Measurements from ENCODE around the gene CCNI2.

Gene CCNI2

DNA sequence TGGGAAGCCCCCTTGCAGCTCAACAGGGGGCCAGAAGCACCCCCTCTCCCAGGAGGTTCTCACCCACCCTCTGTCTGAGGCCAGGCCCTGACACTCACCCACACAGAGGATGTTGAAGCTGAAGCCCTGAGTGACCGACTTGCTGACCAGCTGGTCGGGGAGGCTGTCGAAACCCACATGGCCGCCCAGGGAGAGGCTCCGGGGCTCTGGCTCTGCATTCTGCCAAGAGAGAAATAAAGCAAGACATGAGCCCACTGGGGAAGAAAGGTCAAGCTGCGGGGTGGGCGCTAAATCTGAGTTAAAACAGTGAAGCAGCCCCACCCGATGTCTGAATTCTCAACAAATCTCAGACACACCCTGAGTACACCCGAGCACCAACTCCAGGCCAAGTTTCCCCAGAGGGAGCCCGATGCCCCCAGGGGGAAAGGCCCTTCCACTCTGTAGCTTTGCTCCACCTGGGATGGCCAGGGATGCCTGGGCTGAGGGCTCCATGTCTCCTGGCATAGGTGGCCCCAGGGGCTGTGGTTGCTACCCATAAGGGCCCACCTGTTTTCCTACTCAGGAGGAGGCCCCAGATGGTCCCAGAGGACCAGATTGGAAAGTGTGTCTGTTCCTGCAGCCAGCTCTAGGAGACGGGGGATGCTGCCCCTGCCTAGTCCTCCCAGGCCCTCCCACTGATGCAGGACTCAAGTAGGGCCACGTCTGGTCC lies 18.2 kb downstream of the CCNI2 start:
- DNase-seq (ENCODE audit: low read depth in 2 of 2), result no peak

DNA sequence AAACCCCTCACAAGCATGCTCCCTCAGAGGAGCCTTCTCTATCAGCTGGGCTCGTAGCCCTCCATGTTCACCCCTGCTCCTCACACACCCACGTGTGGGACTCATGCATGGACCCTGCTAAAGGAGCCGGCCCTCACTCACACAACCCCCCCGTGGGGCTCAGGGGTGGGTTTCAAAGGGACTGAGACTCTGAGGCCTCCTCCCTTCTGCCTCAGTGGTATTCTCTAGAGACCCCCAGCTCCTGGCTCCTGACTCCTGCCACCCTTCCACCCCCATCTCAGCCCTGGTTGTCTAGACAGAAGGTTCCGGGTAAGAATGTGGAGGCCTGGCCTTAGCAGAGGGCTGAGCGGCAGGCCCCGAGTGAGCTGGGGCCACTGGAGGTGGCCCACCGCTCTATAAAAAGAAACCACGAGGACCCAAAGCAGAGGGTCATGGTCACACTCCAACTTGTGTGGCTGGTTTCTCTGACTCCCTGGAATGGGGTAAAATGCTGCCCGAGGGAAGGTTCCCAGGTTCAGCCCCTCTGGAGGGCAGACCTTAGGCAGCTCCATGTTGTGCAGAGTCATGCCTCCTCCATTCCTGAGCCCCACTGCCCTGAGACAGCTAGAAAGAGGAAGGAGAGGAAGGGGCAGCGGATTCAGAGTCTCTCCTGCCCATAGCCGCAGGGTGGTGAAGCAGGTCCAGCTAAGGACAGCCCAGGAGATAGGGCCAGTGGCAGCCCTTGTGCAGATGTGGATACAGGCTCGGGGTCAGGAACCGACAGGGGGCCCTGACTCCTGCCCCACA lies 19.0 kb downstream of the CCNI2 start:
- no peak for DNase-seq (ENCODE audit: low read depth in 2 of 2)

DNA sequence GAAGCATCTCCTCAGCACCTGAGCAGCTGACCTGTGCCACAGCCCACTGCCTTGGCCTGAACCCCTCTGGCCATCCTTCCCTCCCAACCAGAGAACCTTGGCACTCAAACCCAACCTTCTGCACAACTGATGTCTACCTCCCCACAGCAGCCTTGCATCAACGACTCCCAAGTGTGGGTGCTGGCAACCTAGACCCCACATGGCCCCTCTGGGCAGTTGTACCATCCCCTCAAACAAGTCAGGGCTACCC lies 19.5 kb downstream of the CCNI2 start:
- no peak for DNase-seq (ENCODE audit: low read depth in 2 of 2)

DNA sequence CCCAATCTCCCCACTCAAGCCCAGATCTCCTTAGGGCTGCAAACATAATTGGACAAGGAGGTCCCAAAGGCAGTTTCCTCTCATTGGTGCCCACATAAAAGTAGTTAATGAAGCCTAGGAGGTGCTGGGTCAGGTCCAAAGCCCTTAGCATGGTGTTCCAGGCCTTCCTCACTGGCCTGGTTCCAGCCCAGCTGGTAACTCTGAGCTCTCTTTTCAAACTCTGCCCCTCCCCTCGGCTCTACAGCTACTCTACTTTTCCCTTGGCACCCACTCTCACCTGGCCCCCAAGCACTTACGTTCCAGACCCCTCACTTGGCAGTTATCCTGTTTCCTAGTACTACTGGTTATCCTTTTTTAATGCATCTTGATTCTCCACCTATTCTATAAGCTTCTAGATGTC lies 19.9 kb downstream of the CCNI2 start:
- no peak for DNase-seq (ENCODE audit: low read depth in 2 of 2)

DNA sequence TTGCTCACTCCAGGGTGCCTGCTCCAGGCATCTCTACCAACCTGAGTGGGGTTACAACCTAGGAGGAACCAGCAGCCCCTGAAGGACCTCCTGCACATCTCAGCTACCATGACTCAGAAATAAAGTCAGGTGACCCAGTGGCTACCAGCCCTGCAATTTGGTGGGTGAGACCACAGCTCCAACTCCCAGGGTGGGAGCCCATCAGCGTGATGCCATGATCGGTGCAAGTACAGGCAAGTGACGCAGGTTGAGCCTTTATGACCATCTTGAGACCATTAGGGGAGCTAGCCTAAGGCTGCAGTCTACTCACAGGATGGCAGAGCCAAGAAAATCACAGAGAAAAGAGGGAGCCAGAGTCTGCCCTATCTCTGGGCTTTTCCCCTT lies 21.3 kb downstream of the CCNI2 start:
- DNase-seq (ENCODE audit: low read depth in 2 of 2), result no peak

DNA sequence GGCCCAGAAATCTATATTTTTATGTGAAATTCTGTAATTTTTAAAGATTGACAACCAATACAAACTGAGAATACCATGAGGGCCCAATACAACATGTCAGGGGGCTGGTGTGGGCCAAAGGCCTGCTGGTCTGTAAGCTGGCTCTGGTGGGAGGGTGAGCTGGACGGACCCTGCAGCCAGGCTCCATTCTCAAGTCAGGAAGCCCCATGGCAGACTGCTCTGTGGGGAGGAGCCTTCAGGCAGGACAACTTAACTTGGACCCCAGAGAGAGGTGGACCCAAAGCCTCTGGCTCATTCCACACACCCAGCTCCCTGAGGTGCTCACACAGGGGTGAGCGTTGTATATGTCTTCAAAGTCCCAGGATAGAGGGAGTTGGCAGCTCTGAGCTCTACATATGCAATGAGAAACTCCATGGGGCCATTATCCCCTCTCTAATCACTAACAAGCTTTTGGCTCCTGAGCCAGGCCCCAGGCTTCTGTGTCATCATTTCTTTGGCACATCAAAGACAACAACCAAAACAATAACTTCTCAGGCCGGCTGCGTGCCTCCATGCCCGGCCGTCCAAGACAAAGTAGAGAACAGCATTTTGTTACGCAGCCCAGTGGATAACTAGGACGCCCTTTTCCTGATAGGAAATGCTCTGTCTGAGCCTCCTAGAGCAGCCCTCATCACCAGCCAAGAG lies 23.4 kb downstream of the CCNI2 start:
- no peak for DNase-seq (ENCODE audit: low read depth in 2 of 2)

DNA sequence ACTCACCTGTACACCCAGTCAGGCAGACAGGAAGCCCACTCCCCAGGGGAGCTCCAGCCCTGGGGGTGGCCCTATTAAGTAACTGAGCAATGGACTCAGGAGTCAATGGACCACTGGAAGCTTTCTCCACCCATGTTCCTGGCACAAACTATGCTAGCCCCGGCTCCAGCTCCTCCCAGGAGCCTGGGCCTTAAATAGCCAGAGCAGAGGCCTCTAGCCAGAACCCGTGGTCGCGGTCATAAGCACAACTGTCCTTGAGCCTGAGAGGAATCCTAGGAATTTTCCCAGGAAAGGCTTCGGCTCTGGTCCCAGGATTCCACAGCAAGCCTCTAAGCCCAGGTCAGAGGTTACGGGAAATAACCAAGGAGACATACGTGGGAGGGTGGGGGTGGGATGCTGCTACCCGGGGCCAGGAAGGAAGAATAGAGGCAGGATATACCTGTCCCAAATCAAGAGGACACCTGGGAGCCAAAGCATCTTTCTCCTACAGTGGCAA lies 24.3 kb downstream of the CCNI2 start:
- no peak for DNase-seq (ENCODE audit: low read depth in 2 of 2)

DNA sequence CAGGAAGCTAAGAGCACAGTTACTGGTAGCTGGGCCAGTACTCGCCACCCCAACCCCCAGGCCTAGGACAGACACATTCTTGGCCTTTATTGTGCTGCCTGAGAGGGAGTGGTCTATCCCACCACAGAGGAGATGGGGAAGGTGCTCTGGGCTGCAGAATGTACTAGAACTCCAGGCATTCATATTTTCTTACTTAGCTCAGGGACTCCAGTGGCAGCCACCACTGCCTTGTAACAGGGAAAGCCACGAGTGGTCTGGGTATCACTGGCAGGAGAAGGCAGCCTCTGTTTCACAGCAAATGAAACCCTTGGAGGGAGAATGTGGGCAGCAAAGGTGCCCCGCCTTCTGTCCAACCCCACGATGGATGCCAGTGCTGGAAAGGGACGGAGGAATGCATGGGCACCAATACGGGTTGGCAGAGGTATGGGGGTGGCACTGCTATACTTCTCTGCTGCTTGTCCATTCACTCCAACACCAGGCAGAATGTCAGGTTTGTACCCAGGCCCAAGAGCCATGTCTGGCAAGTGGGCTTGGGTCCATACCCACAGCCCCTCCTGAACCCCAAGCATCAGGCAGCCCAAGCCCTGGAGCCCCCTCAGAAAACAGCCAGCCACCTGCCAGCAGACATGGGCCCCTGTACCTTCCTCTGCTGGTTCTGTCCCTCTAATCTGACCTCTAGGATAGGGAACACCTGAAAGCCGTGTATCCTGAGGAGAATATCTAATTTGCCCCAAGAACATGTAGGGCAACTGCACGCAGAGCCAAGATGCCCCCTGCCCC lies 25.3 kb downstream of the CCNI2 start:
- no peak for DNase-seq (ENCODE audit: low read depth in 2 of 2)

DNA sequence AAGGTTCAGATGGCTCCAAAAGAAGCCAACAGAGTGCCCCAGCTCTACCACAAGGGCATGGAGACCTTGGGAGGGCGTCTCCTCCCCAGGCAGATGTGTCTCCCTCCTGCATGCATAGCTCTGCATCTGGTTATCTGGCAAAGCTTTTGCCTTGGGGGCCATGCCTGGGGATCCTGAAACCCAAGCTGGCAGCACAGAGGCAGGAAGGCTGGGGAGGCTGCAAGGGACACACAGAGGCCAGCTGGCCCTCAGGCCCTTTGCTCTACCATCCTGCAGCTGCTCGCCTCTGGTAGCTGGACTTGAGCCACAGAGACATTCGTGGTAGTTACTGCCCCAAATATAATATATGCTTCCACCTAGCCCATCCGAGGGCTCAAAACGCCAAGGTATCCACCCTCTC lies 25.9 kb downstream of the CCNI2 start:
- DNase-seq (ENCODE audit: low read depth in 2 of 2), result no peak

DNA sequence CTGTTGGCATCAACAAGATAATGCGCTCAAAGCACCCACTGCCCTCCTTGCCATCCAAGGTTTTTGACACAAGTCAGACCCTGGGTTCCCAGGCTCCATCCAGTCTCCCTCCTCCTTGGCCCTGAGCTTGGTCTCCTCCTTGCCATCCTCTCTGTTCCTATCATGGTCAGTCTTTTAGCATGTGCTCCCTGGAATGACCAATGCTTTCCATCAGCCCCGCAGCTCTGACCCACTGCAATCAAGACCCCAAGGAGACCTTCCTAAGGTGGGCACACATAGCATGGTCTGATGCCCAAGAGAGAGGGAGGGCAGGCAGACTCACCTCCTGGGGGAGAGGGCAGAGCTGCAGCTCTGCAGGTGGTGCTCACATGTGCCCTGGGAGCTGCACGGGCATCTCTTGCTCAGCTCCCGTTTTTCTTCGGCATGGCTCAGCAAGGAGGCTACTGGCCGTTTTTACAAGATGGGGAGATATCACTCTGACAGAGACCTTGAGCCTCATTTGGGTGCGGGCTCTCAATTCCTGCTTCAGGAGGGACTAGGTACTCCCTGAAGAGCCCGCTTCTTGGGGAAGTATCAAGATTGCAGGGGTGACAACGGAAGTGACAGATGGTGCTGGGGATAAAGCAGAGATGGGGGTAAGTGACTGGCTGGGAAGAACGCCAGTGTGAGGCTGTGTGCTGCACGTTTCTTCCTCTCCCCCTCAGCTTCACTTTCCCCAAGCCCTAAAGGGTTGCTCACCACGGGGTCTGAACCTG lies 26.6 kb downstream of the CCNI2 start:
- DNase-seq (ENCODE audit: low read depth in 2 of 2), result no peak

DNA sequence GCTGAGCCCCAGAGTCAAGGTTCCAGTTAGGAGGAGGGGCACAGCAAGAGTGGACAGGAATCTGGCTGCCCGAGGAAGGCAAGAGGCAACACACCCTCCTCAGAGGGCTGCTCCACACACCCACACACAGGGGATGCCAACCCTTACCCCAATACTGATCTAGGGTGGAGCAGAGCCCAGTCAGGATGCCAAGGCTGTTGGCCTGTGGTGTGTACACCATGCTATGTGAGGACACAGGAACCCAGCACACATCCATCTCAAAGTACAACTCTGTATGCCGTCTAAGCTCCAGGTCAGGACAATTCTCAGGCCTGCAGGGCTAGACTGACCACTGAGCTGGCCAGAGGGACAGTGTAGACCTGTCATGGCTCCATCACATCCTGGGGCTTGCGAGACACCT lies 27.2 kb downstream of the CCNI2 start:
- no peak for DNase-seq (ENCODE audit: low read depth in 2 of 2)

DNA sequence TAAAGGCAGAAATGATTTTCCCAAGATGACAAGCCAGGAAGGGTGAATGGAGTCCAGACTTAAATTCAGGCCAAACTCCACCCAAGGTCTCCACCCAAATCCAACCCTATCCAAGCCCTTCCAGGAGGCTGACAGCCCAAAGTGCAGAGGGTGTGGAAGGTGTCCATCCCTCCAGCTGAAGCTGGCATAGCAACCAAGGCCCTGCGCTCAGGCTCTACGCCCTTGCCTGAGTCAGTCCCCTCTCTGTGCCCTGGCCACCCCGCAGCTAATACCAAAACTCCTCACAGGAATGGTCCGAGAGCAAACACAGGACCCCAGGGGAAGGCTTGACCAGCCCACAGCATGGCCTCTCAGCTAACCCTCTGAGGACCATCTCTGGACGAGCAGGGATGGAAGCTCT lies 27.7 kb downstream of the CCNI2 start:
- no peak for DNase-seq (ENCODE audit: low read depth in 2 of 2)

DNA sequence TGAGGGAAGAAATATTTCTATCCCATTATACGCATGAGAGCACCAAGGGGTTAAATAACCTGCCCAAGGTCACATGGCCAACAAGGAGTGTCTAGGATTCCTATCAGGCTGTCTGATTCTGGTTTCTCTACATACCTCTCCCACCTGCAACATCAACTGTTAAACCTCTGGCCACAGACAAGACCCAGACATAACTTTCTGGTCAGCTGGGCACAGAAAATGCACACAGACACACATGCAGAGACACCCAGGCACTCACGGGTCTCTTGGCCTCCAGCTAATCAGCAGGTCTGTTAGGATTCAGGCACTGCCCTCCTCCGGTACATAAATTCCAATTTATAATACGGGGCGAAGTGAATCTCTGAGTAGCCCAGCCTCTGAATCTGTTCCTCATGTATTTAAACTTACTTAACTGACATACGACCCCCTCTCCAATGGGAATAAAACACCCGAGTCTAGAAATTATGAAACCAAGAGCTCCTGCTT lies 28.3 kb downstream of the CCNI2 start:
- DNase-seq (ENCODE audit: low read depth in 2 of 2), result no peak

DNA sequence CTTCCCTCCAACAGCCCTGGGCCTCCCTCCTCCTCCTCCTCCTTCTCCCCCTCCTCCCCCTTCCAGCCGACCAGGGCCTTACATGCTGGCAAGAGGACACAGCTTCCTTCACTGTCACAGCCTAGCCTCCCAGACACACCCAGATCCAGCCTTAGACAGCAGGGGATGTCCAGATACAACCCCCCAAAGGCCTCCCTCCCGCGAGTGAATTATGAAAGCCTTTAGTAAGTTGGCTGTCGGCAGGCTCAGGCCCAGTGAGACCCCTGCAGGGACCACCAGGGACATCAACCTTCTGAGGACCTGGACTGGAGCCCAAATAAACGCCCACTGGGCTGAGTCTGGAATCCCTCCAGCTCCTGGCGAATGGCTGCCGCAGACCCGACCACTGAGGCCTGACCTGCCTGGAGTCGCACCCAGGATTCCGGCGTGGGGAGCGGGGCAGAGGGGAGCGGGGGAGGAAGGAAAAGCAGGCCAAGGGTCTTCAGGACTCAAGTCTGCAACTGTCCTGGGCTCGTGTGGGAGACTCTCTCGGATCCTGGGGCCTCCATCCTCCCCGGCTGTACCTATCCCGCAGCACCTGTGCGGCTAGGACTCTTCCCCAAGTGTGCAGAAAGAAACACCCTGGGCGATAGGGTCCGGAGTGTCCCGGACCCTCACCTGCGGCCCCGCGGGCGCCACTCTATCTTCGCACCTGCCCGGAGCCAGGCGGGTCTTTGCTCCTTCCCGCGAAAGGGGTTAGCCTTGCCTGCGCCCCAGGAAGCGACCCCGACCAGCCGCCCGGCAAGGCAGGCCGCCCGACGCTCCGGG lies 29.1 kb downstream of the CCNI2 start:
- DNase-seq (ENCODE audit: low read depth in 2 of 2), result no peak

DNA sequence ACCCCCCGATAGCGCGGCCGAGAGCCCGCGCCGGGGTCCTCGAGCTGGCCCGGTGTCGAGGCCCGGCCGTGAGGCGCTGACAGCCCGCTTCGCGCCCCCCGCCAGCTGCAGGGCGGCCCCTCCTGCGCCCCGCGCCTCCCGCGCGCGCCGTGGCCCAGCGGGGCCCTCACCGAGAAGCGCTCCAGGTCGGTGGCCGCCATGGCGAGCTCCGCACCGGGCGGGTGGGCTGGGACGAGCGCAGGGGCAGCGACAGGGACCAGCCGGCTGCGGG lies 29.6 kb downstream of the CCNI2 start:
- DNase-seq (ENCODE audit: low read depth in 2 of 2), result no peak

DNA sequence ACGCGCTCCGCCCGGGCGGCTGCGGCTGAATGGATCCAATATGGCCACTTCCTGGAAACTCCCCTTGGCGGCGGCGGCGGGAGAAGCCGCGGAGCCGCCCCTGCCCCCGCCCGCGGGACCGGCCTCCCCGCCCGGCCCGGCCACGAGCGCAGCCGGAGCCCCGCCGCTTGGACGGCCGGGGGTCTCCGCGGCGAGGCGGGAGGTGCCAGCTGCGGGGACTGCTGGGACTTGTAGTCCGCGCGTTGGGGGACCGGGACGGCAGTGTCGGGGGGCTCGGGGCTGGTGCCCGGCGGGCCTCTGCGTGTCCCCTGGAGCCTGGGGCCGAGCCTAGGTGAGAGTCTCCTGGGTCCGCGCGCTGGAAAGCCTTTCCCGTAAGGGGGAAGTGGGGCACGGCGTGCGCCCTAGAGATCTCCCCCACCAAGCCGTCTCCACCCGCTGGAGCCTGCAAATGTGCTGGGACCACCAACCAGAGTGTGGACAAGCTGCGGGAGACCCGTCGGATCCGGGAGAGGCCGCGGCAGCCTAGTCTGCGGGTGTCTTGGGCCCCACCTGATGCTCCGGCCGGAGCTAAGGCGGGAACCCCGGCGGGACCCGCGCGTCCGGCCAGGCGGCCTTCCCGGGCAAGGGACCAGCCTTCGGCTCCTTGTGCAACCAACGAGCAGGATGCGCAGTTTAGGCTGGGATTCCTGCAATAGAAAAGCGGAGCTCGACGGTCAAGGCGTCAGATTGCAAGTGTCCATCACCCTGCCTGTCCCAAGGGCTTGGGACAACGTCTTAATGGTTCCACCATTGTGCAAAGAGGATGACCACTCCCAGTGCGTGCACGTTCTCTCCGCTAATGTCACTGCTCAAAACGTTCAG lies 30.2 kb downstream of the CCNI2 start, which contains the start of gene SEPTIN8:
SEPTIN8 (minus strand) TSS at position 31 of the 861 bp plus-strand sequence. CDS start 102 bp downstream, outside the sequence.
- no peak for DNase-seq (ENCODE audit: low read depth in 2 of 2)

DNA sequence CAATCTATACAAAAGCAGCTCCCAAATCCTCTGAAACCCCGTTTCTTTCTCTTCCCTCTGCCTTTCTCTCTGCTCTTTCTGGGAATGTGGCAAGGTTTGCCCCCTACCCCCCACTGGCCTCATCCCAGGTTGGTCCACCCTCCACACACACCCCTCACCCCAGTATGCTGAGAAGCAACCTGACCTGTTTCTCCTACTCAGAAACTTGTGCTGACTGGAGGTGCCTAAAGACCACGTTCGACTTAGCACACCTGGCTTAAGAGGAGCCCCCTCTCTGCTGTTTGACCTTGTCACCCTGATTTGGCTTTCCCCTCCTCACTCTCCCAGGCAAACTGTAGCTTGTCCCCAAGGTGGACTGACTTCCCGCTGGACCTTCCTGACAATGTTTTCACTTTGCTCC lies 30.9 kb downstream of the CCNI2 start:
- DNase-seq (ENCODE audit: low read depth in 2 of 2), result no peak

DNA sequence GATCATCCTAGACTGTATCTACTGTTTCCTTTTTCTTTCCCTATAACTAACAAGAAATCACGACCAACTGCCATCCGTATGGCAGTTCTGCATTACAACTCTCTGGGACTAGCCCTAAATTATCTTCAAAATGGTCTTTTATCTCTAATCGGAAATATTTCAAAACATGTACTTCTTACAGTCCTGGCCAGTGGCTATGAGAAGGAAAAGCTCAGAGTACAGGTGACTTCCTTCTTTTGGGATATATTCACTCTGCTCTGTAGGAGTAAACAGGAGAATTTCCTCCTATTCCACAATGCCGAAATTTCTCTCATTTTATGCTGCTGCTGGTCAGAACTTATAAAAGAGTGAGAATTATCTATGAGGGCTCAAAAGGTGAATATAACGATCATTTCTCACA lies 31.6 kb downstream of the CCNI2 start:
- DNase-seq (ENCODE audit: low read depth in 2 of 2), result no peak

DNA sequence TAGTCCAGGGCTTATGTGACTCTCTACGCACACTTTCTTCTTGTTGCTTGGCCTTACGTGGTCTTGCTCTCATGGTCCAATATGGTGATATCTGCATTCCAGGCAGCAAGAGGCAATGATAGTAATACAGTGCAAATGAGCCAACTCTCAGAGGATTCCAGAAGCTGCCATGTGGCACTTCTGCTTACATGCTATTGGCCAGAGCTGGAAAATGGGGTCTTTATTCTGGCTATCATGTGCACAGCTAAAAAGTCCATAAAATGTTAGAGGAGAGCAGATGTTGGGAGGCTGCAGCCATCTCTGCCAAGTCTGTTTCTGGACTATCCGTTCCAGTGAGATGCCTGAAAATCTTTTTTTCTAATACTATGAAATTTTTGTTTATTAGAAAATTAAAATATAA lies 32.7 kb downstream of the CCNI2 start:
- DNase-seq (ENCODE audit: low read depth in 2 of 2), result no peak

DNA sequence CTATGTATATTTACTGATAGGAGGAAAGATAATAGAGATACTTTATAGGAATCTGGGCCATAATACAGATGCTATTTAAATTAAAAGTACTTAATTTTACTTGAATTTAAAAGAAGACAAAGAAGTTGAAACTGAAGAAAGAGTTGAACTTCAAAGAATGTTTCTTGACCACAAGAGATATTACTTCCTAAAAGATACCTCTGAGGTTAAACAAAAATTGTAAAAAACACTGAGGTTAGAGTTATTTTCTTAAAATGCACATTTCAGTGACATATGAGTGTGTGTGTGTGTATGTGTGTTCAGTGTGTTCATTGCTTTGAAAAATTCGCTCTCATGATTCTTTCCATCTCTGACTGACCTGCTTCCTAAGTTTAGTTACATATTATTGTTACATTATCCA lies 33.4 kb downstream of the CCNI2 start:
- DNase-seq (ENCODE audit: low read depth in 2 of 2), result no peak
